Upper lobe of left lung (tissue), 4 donors: ENCODE results near the gene NCK2.

ENCODE experiments used
- EP300 ChIP-seq, 4 donors: sonication (generic); formaldehyde crosslinking; IDR thresholded peaks; one replicate each; pipeline ENCODE4 v1.5.1; 2017; ENCODE audit warnings: antibody characterized with exemption in 4 of 4, control low read depth in 2 of 4
- POLR2A ChIP-seq, 4 donors: fragments of 450-650 bp; IDR thresholded peaks; one replicate each; pipeline ENCODE4 v1.5.1; 2016 to 2017; ENCODE audit warnings: antibody characterized with exemption in 4 of 4, mild to moderate bottlenecking in 2 of 4
- POLR2AphosphoS5 ChIP-seq, 2 donors: sonication (generic); formaldehyde crosslinking; IDR thresholded peaks; one replicate each; pipeline ENCODE4 v1.5.1; 2017; ENCODE audit warnings: antibody characterized with exemption in 2 of 2
- TF ChIP-seq, protein P1 (sequence below), 6 experiments: fragments of 450-650 bp in 4 of 6; fragments of 200-600 bp in 2 of 6; sonication (generic) in 2 of 6; IDR thresholded peaks; one replicate each; pipeline ENCODE4 v1.5.1; 2016 to 2019; ENCODE audit warnings: antibody characterized with exemption in 6 of 6

DNA sequence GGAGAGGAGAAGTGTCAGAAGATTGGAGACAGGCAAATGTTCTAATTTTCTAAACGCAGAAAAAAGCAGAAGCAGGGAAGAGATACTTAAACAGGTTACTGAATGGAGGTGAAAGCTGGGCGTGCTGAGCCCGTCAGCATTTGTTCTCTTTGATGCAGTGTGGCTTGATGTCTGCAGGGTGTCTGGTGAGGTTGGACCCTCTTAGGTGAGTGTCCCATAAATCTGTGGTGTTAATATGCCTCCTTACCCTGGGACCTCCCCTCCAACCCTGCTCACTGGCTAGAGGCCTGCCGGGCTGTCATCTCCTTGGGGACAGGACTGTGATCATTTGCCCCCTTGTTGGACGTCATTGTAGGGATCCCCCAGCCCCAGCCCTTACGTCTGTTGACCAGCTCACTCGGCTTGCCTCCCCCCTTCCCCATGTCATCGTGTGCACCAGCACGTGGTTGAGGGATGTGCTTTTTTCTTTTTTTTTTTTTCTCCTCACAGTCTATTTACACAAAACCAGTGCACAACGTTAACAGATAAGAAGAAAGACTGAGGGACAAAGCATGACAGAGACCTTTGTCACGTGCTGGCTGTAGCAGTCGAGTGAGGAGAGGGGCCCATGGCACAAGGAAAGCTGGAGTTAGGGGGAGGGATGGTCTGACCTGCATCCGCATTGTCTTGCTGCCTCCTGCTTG is 56.4 kb downstream of the NCK2 start:
- no peak for TF ChIP-seq EP300 (IDR thresholded peaks at IDR 0.05)
- TF ChIP-seq POLR2A (IDR thresholded peaks at IDR 0.05) = no peak
- TF ChIP-seq, protein P1, sequence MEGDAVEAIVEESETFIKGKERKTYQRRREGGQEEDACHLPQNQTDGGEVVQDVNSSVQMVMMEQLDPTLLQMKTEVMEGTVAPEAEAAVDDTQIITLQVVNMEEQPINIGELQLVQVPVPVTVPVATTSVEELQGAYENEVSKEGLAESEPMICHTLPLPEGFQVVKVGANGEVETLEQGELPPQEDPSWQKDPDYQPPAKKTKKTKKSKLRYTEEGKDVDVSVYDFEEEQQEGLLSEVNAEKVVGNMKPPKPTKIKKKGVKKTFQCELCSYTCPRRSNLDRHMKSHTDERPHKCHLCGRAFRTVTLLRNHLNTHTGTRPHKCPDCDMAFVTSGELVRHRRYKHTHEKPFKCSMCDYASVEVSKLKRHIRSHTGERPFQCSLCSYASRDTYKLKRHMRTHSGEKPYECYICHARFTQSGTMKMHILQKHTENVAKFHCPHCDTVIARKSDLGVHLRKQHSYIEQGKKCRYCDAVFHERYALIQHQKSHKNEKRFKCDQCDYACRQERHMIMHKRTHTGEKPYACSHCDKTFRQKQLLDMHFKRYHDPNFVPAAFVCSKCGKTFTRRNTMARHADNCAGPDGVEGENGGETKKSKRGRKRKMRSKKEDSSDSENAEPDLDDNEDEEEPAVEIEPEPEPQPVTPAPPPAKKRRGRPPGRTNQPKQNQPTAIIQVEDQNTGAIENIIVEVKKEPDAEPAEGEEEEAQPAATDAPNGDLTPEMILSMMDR (IDR thresholded peaks at IDR 0.05) = no peak
- TF ChIP-seq POLR2AphosphoS5 (IDR thresholded peaks at IDR 0.05) = no peak
